H1 (cell line): ENCODE measurements around the gene PCDHB7. TPM values are rescaled to one million over a fixed set of nuclear protein-coding genes. Genes with fewer than 3 reads are reported as not detected.
A peak's percentile ranks its signal among the peaks of the same experiment; 100 is the strongest.

Source experiments
- CTCF ChIA-PET: fragments of 300-600 bp; sonication (Branson Sonifier 250); formaldehyde crosslinking; loops from one replicate; lab custom pipeline; 2021; ENCODE audit not compliant: partially characterized antibody; lab: Charles Lee
- POLR2A ChIA-PET: fragments of 300-600 bp; sonication (Branson Sonifier 250); formaldehyde crosslinking; loops from one replicate; lab custom pipeline; 2021; ENCODE audit warnings: inconsistent platforms; ENCODE audit not compliant: partially characterized antibody; lab: Charles Lee
- DNase-seq, 2 experiments: peaks; one replicate each; pipeline versions ENCODE4 v3.0.0 to v3.0.0-alpha.2; 2010 to 2022; ENCODE audit warnings: low spot score in 2 of 2, low read depth in 1 of 2, mixed read lengths in 1 of 2
- FAIRE-seq: peaks from 2 replicates; lab custom pipeline; 2011; peaks lifted over from hg19 to GRCh38; lab: Jason Lieb, UNC
- H2AFZ ChIP-seq: 2 replicates; pipeline ENCODE4 v1.8.1; 2012; ENCODE audit warnings: low read length, inconsistent platforms
- H2AK5ac ChIP-seq: 2 replicates; pipeline ENCODE4 v1.6.1; 2013; ENCODE audit warnings: low read depth, low read length
- H2BK120ac ChIP-seq: replicated peaks from 2 replicates; pipeline ENCODE3; 2013; ENCODE audit warnings: low read depth, low read length, inconsistent platforms
- H2BK12ac ChIP-seq: 2 replicates; pipeline ENCODE4 v1.6.1; 2013; ENCODE audit warnings: low read depth, low read length
- H2BK15ac ChIP-seq: 2 replicates; pipeline ENCODE4 v1.6.1; 2013; ENCODE audit warnings: low read length
- H2BK20ac ChIP-seq: 2 replicates; pipeline ENCODE4 v1.6.1; 2013; ENCODE audit warnings: low read length
- H2BK5ac ChIP-seq: 2 replicates; pipeline ENCODE4 v1.6.1; 2013; ENCODE audit warnings: low read depth, low read length
- H3K14ac ChIP-seq: 2 replicates; pipeline ENCODE4 v1.6.1; 2013; ENCODE audit warnings: inconsistent platforms; ENCODE audit not compliant: insufficient read length
- H3K18ac ChIP-seq: 2 replicates; pipeline ENCODE4 v1.6.1; 2013; ENCODE audit warnings: low read length; ENCODE audit errors: extremely low read depth
- H3K23ac ChIP-seq: 2 replicates; pipeline ENCODE4 v1.6.1; 2013; ENCODE audit warnings: inconsistent platforms; ENCODE audit not compliant: insufficient read length
- H3K23me2 ChIP-seq: 2 replicates; pipeline ENCODE4 v1.6.1; 2013; ENCODE audit warnings: low read depth, low read length
- H3K27ac ChIP-seq: 2 replicates; pipeline ENCODE4 v1.6.1; 2011; ENCODE audit warnings: low read depth, low read length, inconsistent platforms
- H3K27me3 ChIP-seq, 4 experiments: replicated peaks in 1 of 4; 1 replicate in 1 of 4; 2 replicates in 3 of 4; pipeline versions ENCODE4 v1.6.1 to v1.8.1; 2011 to 2013; ENCODE audit warnings: low read length in 3 of 4, mild to moderate bottlenecking in 3 of 4, inconsistent platforms in 2 of 4, mixed read lengths in 2 of 4, moderate library complexity in 1 of 4; ENCODE audit not compliant: control insufficient read depth in 3 of 4, insufficient read depth in 3 of 4; ENCODE audit errors: extremely low read depth in 1 of 4
- H3K36me3 ChIP-seq, 4 experiments: 2 replicates each; pipeline versions ENCODE4 v1.6.1 to v1.8.1; 2011 to 2013; ENCODE audit warnings: mild to moderate bottlenecking in 4 of 4, low read length in 3 of 4, moderate library complexity in 2 of 4, control low read depth in 1 of 4, inconsistent platforms in 1 of 4; ENCODE audit not compliant: insufficient read depth in 4 of 4, control insufficient read depth in 2 of 4
- H3K4ac ChIP-seq: replicated peaks from 2 replicates; pipeline ENCODE3; 2013; ENCODE audit warnings: low read length, low read depth, mixed read lengths, inconsistent platforms; ENCODE audit not compliant: insufficient read length
- H3K4me1 ChIP-seq, 4 experiments: replicated peaks in 1 of 4; 1 replicate in 1 of 4; 2 replicates in 3 of 4; pipeline versions ENCODE4 v1.6.1 to v1.8.1; 2011 to 2013; ENCODE audit warnings: low read length in 3 of 4, inconsistent platforms in 2 of 4, mixed read lengths in 1 of 4; ENCODE audit not compliant: insufficient read depth in 4 of 4, control insufficient read depth in 3 of 4
- H3K4me2 ChIP-seq, 2 experiments: 2 replicates each; pipeline versions ENCODE4 v1.6.1 to v1.8.1; 2011 to 2013; ENCODE audit warnings: low read depth in 2 of 2, low read length in 2 of 2, control low read depth in 1 of 2, inconsistent platforms in 1 of 2, mild to moderate bottlenecking in 1 of 2; ENCODE audit not compliant: insufficient read depth in 1 of 2
- H3K4me3 ChIP-seq, 4 experiments: fragments of 200-600, 300-600 bp in 1 of 4; sonication (generic), shearing (Covaris generic), sonication (Bioruptor Twin) in 1 of 4; 2 replicates each; pipeline versions ENCODE4 v1.5.1 to v1.8.1; 2011 to 2016; ENCODE audit warnings: low read length in 4 of 4, low read depth in 3 of 4, control low read depth in 2 of 4, inconsistent platforms in 2 of 4, mild to moderate bottlenecking in 2 of 4, mixed read lengths in 1 of 4, moderate library complexity in 1 of 4; ENCODE audit not compliant: insufficient read depth in 2 of 4; ENCODE audit errors: extremely low read depth in 1 of 4
- H3K56ac ChIP-seq: replicated peaks from 2 replicates; pipeline ENCODE3; 2013; ENCODE audit warnings: low read depth, mild to moderate bottlenecking, mixed read lengths, low read length, inconsistent platforms; ENCODE audit not compliant: insufficient read length
- H3K79me1 ChIP-seq: 2 replicates; pipeline ENCODE4 v1.6.1; 2013; ENCODE audit warnings: low read depth, low read length, control low read depth
- H3K79me2 ChIP-seq, 2 experiments: 2 replicates each; pipeline versions ENCODE4 v1.6.1 to v1.8.1; 2012 to 2013; ENCODE audit warnings: low read length in 2 of 2, mild to moderate bottlenecking in 2 of 2, inconsistent platforms in 1 of 2; ENCODE audit not compliant: insufficient read depth in 2 of 2, control insufficient read depth in 1 of 2
- H3K9ac ChIP-seq, 4 experiments: replicated peaks in 1 of 4; 1 replicate in 1 of 4; 2 replicates in 3 of 4; pipeline versions ENCODE4 v1.6.1 to v1.8.1; 2011 to 2013; ENCODE audit warnings: low read depth in 3 of 4, low read length in 3 of 4, control low read depth in 2 of 4, mild to moderate bottlenecking in 2 of 4, moderate library complexity in 2 of 4, inconsistent platforms in 1 of 4; ENCODE audit errors: extremely low read depth in 1 of 4
- H3K9me3 ChIP-seq, 2 experiments: 2 replicates each; pipeline versions ENCODE4 v1.6.1 to v1.8.1; 2012 to 2013; ENCODE audit warnings: mild to moderate bottlenecking in 2 of 2, moderate library complexity in 2 of 2, control low read depth in 1 of 2, inconsistent platforms in 1 of 2, low read depth in 1 of 2, low read length in 1 of 2, mixed read lengths in 1 of 2; ENCODE audit not compliant: insufficient read depth in 2 of 2
- H4K20me1 ChIP-seq, 2 experiments: replicated peaks in 1 of 2; 2 replicates each; pipeline versions ENCODE3 to v1.8.1; 2011 to 2013; ENCODE audit warnings: inconsistent platforms in 2 of 2, low read length in 2 of 2, mild to moderate bottlenecking in 1 of 2; ENCODE audit not compliant: insufficient read depth in 2 of 2, control insufficient read depth in 1 of 2
- H4K5ac ChIP-seq: 2 replicates; pipeline ENCODE4 v1.6.1; 2013; ENCODE audit warnings: low read length, low read depth, mixed read lengths, inconsistent platforms; ENCODE audit not compliant: insufficient read length
- H4K8ac ChIP-seq: 2 replicates; pipeline ENCODE4 v1.8.0; 2013; ENCODE audit warnings: mild to moderate bottlenecking, moderate library complexity, low read length, inconsistent platforms; ENCODE audit not compliant: insufficient read depth; ENCODE audit errors: extremely low read depth
- H4K91ac ChIP-seq: replicated peaks from 2 replicates; pipeline ENCODE3; 2013; ENCODE audit warnings: low read length, mixed read lengths, inconsistent platforms; ENCODE audit not compliant: insufficient read length
- ASH2L ChIP-seq: fragments of 200-600, 300-600 bp; sonication (generic); IDR thresholded peaks from one replicate; pipeline ENCODE4 v1.7.1; 2017; ENCODE audit warnings: low read length
- BACH1 ChIP-seq: IDR thresholded peaks from 2 replicates; pipeline ENCODE4 v1.6.1; 2012; ENCODE audit warnings: low read length, improper control_type of control experiment
- BCL11A ChIP-seq, 2 experiments: IDR thresholded peaks; one replicate each; pipeline ENCODE4 v1.6.1; 2011; ENCODE audit warnings: low read depth in 2 of 2, low read length in 2 of 2, mild to moderate bottlenecking in 2 of 2
- CEBPB ChIP-seq: IDR thresholded peaks from 2 replicates; pipeline ENCODE4 v1.6.1; 2012; ENCODE audit warnings: low read depth, low read length
- CREB1 ChIP-seq: IDR thresholded peaks from 2 replicates; pipeline ENCODE4 v1.6.1; 2012; ENCODE audit warnings: inconsistent platforms
- JUND ChIP-seq: IDR thresholded peaks from 2 replicates; pipeline ENCODE4 v1.6.1; 2011; ENCODE audit warnings: mild to moderate bottlenecking, improper control_type of control experiment, low read length
- PHF8 ChIP-seq: fragments of 200-600 bp; sonication (generic); conservative IDR thresholded peaks from 2 replicates; pipeline ENCODE4 v1.7.1; 2012; ENCODE audit warnings: low read depth, mild to moderate bottlenecking, inconsistent platforms, low read length, moderate library complexity
- POLR2A ChIP-seq, 2 experiments: IDR thresholded peaks; 1 replicate in 1 of 2; 2 replicates in 1 of 2; pipeline ENCODE4 v1.6.1; 2011; ENCODE audit warnings: low read depth in 2 of 2, low read length in 2 of 2, mild to moderate bottlenecking in 2 of 2; ENCODE audit errors: control extremely low read depth in 1 of 2
- RAD21 ChIP-seq, 2 experiments: IDR thresholded peaks in 1 of 2; conservative IDR thresholded peaks in 1 of 2; 2 replicates each; pipeline ENCODE4 v1.6.1; 2011; ENCODE audit warnings: low read depth in 2 of 2, low read length in 2 of 2, improper control_type of control experiment in 1 of 2, inconsistent platforms in 1 of 2, mild to moderate bottlenecking in 1 of 2, moderate library complexity in 1 of 2
- SIRT6 ChIP-seq: IDR thresholded peaks from one replicate; pipeline ENCODE4 v1.7.1; 2012; ENCODE audit warnings: low read length, inconsistent platforms
- SP4 ChIP-seq: IDR thresholded peaks from 2 replicates; pipeline ENCODE4 v1.6.1; 2012; ENCODE audit warnings: low read length, inconsistent platforms
- TAF1 ChIP-seq: IDR thresholded peaks from 2 replicates; pipeline ENCODE4 v1.6.1; 2011; ENCODE audit warnings: mild to moderate bottlenecking, low read depth, low read length
- TBP ChIP-seq: IDR thresholded peaks from 2 replicates; pipeline ENCODE4 v1.6.1; 2011; ENCODE audit warnings: low read depth, low read length, improper control_type of control experiment
- WGBS, 2 experiments: shearing (Covaris generic) in 1 of 2; methylation state at CpG; one replicate each; pipeline versions ENCODE4 v1.1.6 to v1.1.7; 2013 to 2015; ENCODE audit warnings: low lambda C conversion rate in 2 of 2, mixed read lengths in 2 of 2, inconsistent platforms in 1 of 2, low coverage in 1 of 2, missing lambda C conversion rate in 1 of 2; ENCODE audit not compliant: insufficient replicate concordance in 2 of 2, insufficient coverage in 1 of 2, insufficient read length in 1 of 2; ENCODE audit errors: extremely low coverage in 1 of 2, missing lambda C conversion rate in 1 of 2; 5-methylcytosine and 5-hydroxymethylcytosine counted together
- polyA plus RNA-seq, 7 experiments: library from polyadenylated mRNA; depleted of rRNA in 3 of 7; stranded (reverse) in 5 of 7; unstranded in 2 of 7; fragments of >200 nt in 5 of 7; fragments of 200-250 nt in 2 of 7; gene quantifications; 1 replicate in 5 of 7; 2 replicates in 1 of 7; 4 replicates in 1 of 7; pipeline versions ENCODE4 v1.2.1 to v1.2.3, GENCODE V29; 2011 to 2013; ENCODE audit warnings: missing spikeins in 2 of 7, mixed read lengths in 2 of 7
- total RNA-seq: library from RNA; stranded (reverse); fragmentation: NEBNext Ultra II Directional; extraction: Animal tissue kit (Norgen Biotek cat#: 25700); gene quantifications from 2 replicates; pipeline ENCODE4 v1.2.1, GENCODE V29; 2021

PCDHB7 gene
- total and polyA plus RNA-seq, 2 of the 8 experiments (the other 6 are each of a cell fraction or from before 2014, with no cell fraction given): 0.17 to 0.19 TPM

- H3K4me2 ChIP-seq: peak within 1 kb of the TSS; percentile 56 to 67
- 49% methylated on average over 22 of the region's 22 CpGs; no CpG with 5 or more reads in 1 of the 2 experiments for WGBS, 2 experiments
- H3K23me2 ChIP-seq: 0 out of 2 replicates have a peak, but pooled peaks cover 2% of the 10 kb centered on the region
- H2AFZ ChIP-seq: peak within 1 kb of the TSS; percentile 76; the same call in 1 of the 2 replicates
- H3K79me1 ChIP-seq: no peaks in the 10 kb centered on the region
- FAIRE-seq (peak; percentile 65), DNase-seq (peak in 1 of 2 experiments; percentile 86)
- POLR2A ChIA-PET: interaction anchor here (0.7 to 1.8 kb wide), 11 partner anchors 8 to 185 kb away, joined by 3 to 11 read pairs (median 4); partner anchors contain the start of genes PCDHB10, PCDHB16, PCDHB2 and PCDHB4
- H3K4me3 ChIP-seq: peak within 1 kb of the TSS; percentile 60 to 98 (median 64)
- peaks cover 20 to 31% of the 10 kb centered on the region in 2 experiments for H3K9me3 ChIP-seq
- no peaks in the 10 kb centered on the region for H3K4me1 ChIP-seq
- H3K14ac ChIP-seq: no peak within 1 kb of the TSS
- no peaks in the 10 kb centered on the region for H4K20me1 ChIP-seq
- H3K4ac ChIP-seq: no peak within 1 kb of the TSS
- peak within 1 kb of the TSS in 3 of 4 experiments; percentile 80 to 98 (median 84); a peak in 6 of 7 replicates for H3K9ac ChIP-seq
- H3K56ac ChIP-seq: no peak within 1 kb of the TSS
- peak within 1 kb of the TSS; percentile 30; the same call in 1 of the 2 replicates for H4K8ac ChIP-seq
- no peaks in the 10 kb centered on the region for H3K27me3 ChIP-seq
- CTCF ChIA-PET: interaction anchor here (0.6 to 2.4 kb wide), 51 partner anchors 9 to 429 kb away, joined by 3 to 29 read pairs (median 5); partner anchors contain the start of genes PCDHB10, PCDHB11, PCDHB12 and PCDHB14
- H2BK12ac ChIP-seq: peak within 1 kb of the TSS; percentile 69; the same call in 1 of the 2 replicates
- H3K36me3 ChIP-seq: peaks cover 0 to 12% (median 3%) of the 10 kb centered on the region in 4 experiments; a peak in 3 of 8 replicates
- H3K18ac ChIP-seq: peak within 1 kb of the TSS; percentile 55
- peak within 1 kb of the TSS; percentile 70 for H3K27ac ChIP-seq
- H2BK20ac ChIP-seq: no peak within 1 kb of the TSS
- peak within 1 kb of the TSS; percentile 37 for H2BK120ac ChIP-seq
- H4K5ac ChIP-seq: peak within 1 kb of the TSS; percentile 78
- peak within 1 kb of the TSS; percentile 2 for H4K91ac ChIP-seq
- no peaks in the 10 kb centered on the region for H3K79me2 ChIP-seq
- no peak within 1 kb of the TSS for H2BK15ac ChIP-seq
- H3K23ac ChIP-seq: no peak within 1 kb of the TSS
- peak within 1 kb of the TSS; percentile 76; the same call in 1 of the 2 replicates for H2BK5ac ChIP-seq
- peak within 1 kb of the TSS; percentile 40; the same call in 1 of the 2 replicates for H2AK5ac ChIP-seq
- TF ChIP-seq POLR2A (IDR thresholded peaks at IDR 0.05; ENCODE audit: control extremely low read depth in 1 of 2, low read depth in 2 of 2, low read length in 2 of 2) (peak in 1 of 2 experiments; percentile 49; a peak in 1 of 3 replicates), TBP (no peak), PHF8 (no peak), SIRT6 (no peak), ASH2L (peak; percentile 33), CEBPB (no peak), CREB1 (0 out of 2 replicates have a peak, but pooled peaks have one; percentile 7), BCL11A (IDR thresholded peaks at IDR 0.05; ENCODE audit: low read depth in 2 of 2, low read length in 2 of 2) (no peak), TAF1 (peak; percentile 45; the same call in 1 of the 2 replicates), RAD21 (IDR thresholded peaks at IDR 0.05 in 1 of 2, conservative IDR thresholded peaks at IDR 0.05 in 1 of 2; ENCODE audit: low read depth in 2 of 2, low read length in 2 of 2) (peak; percentile 77 to 79), JUND (no peak), BACH1 (0 out of 2 replicates have a peak, but pooled peaks have one; percentile 33), SP4 (no peak)
Observed at GRCh38 chr5:141135030-141135717, 37.3 kb upstream of the PCDHB7 start, which contains the start of gene PCDHB5. Gene PCDHB5 (plus strand): TSS chr5:141135206. CDS start chr5:141135435, 229 bp downstream.
